ENCODE data around the gene SLIT3. TPM values are rescaled to one million over a fixed set of nuclear protein-coding genes. Genes with fewer than 3 reads are reported as not detected.

The SLIT3 gene
- total RNA-seq, 2 experiments from 2014 or later, result 0.30 to 0.43 TPM

GRCh38 chr5:169051351-169051750, 249.6 kb downstream of the SLIT3 start:
- no peak for DNase-seq
- intact Hi-C loops (cut with micrococcal nuclease), result no loop called here
- Mint-ChIP-seq H3K27me3 (ENCODE audit: low read depth) (peaks cover 11% of the 10 kb centered on the region), H3K27ac (no peak overlapping the region), H3K4me3 (no peak overlapping the region), H3K4me1 (ENCODE audit: low read depth) (no peaks in the 10 kb centered on the region), H3K9me3 (no peaks in the 10 kb centered on the region), H3K36me3 (ENCODE audit: low read depth) (no peaks in the 10 kb centered on the region)
- CTCF ChIA-PET, result no interaction called here

GRCh38 chr5:169050636-169051035, 250.3 kb downstream of the SLIT3 start:
- no peaks in the 10 kb centered on the region for H3K36me3 Mint-ChIP-seq (ENCODE audit: low read depth)
- H3K4me1 Mint-ChIP-seq (ENCODE audit: low read depth), result no peaks in the 10 kb centered on the region
- CTCF ChIA-PET, result interaction anchor here (0.7 kb wide), 1 partner anchor 674 kb away, joined by 3 read pairs; no protein-coding TSS in a partner anchor
- H3K27me3 Mint-ChIP-seq (ENCODE audit: low read depth), result peaks cover 11% of the 10 kb centered on the region
- no peak for DNase-seq
- no peaks in the 10 kb centered on the region for H3K9me3 Mint-ChIP-seq
- intact Hi-C loops (cut with micrococcal nuclease), result no loop called here
- no peak overlapping the region for H3K4me3 Mint-ChIP-seq
- no peak overlapping the region for H3K27ac Mint-ChIP-seq

- CTCF ChIA-PET, result interaction anchor here (0.7 kb wide), 1 partner anchor 675 kb away, joined by 3 read pairs; no protein-coding TSS in a partner anchor
- no peaks in the 10 kb centered on the region for H3K9me3 Mint-ChIP-seq
- no peak for DNase-seq
- H3K36me3 Mint-ChIP-seq (ENCODE audit: low read depth), result no peaks in the 10 kb centered on the region
- H3K27ac Mint-ChIP-seq, result no peak overlapping the region
- H3K4me3 Mint-ChIP-seq, result no peak overlapping the region
- peaks cover 11% of the 10 kb centered on the region for H3K27me3 Mint-ChIP-seq (ENCODE audit: low read depth)
- intact Hi-C loops (cut with micrococcal nuclease), result no loop called here
- H3K4me1 Mint-ChIP-seq (ENCODE audit: low read depth), result no peaks in the 10 kb centered on the region
Measured at GRCh38 chr5:169050146-169050571, 250.8 kb downstream of the SLIT3 start.

- peaks cover 11% of the 10 kb centered on the region for H3K27me3 Mint-ChIP-seq (ENCODE audit: low read depth)
- CTCF ChIA-PET, result interaction anchor here (0.7 kb wide), 1 partner anchor 675 kb away, joined by 3 read pairs; no protein-coding TSS in a partner anchor
- H3K4me1 Mint-ChIP-seq (ENCODE audit: low read depth), result no peaks in the 10 kb centered on the region
- H3K9me3 Mint-ChIP-seq, result no peaks in the 10 kb centered on the region
- no peaks in the 10 kb centered on the region for H3K36me3 Mint-ChIP-seq (ENCODE audit: low read depth)
- no peak overlapping the region for H3K27ac Mint-ChIP-seq
- no peak overlapping the region for H3K4me3 Mint-ChIP-seq
- DNase-seq, result no peak
- intact Hi-C loops (cut with micrococcal nuclease), result no loop called here
Measured at GRCh38 chr5:169049712-169050111, 251.2 kb downstream of the SLIT3 start.

GRCh38 chr5:169048181-169049125, 252.5 kb downstream of the SLIT3 start:
- Mint-ChIP-seq H3K4me3 (no peak overlapping the region), H3K4me1 (ENCODE audit: low read depth) (no peaks in the 10 kb centered on the region), H3K27ac (no peak overlapping the region), H3K27me3 (ENCODE audit: low read depth) (peaks cover 11% of the 10 kb centered on the region), H3K9me3 (no peaks in the 10 kb centered on the region), H3K36me3 (ENCODE audit: low read depth) (no peaks in the 10 kb centered on the region)
- no peak for DNase-seq
- CTCF ChIA-PET, result interaction anchor here (0.7 kb wide), 1 partner anchor 291 kb away, joined by 3 read pairs; no protein-coding TSS in a partner anchor
- intact Hi-C loops (cut with micrococcal nuclease), result no loop called here

- DNase-seq, result no peak
- Mint-ChIP-seq H3K9me3 (no peaks in the 10 kb centered on the region), H3K27me3 (ENCODE audit: low read depth) (peaks cover 6% of the 10 kb centered on the region), H3K4me3 (no peak overlapping the region), H3K4me1 (ENCODE audit: low read depth) (no peaks in the 10 kb centered on the region), H3K27ac (no peak overlapping the region), H3K36me3 (ENCODE audit: low read depth) (no peaks in the 10 kb centered on the region)
- intact Hi-C loops (cut with micrococcal nuclease), result no loop called here
- CTCF ChIA-PET, result no interaction called here
Measured at GRCh38 chr5:169044962-169045361, 256.0 kb downstream of the SLIT3 start.

GRCh38 chr5:169041180-169041579, 259.8 kb downstream of the SLIT3 start:
- H3K27ac Mint-ChIP-seq, result no peak overlapping the region
- CTCF ChIA-PET, result no interaction called here
- no peaks in the 10 kb centered on the region for H3K4me1 Mint-ChIP-seq (ENCODE audit: low read depth)
- H3K36me3 Mint-ChIP-seq (ENCODE audit: low read depth), result no peaks in the 10 kb centered on the region
- no peak overlapping the region for H3K4me3 Mint-ChIP-seq
- DNase-seq, result no peak
- intact Hi-C loops (cut with micrococcal nuclease), result no loop called here
- H3K9me3 Mint-ChIP-seq, result no peaks in the 10 kb centered on the region
- H3K27me3 Mint-ChIP-seq (ENCODE audit: low read depth), result peaks cover 12% of the 10 kb centered on the region

GRCh38 chr5:169039592-169039991, 261.3 kb downstream of the SLIT3 start:
- Mint-ChIP-seq H3K9me3 (no peaks in the 10 kb centered on the region), H3K4me1 (ENCODE audit: low read depth) (no peaks in the 10 kb centered on the region), H3K36me3 (ENCODE audit: low read depth) (no peaks in the 10 kb centered on the region), H3K27ac (no peak overlapping the region), H3K4me3 (no peak overlapping the region), H3K27me3 (ENCODE audit: low read depth) (peaks cover 12% of the 10 kb centered on the region)
- no peak for DNase-seq
- intact Hi-C loops (cut with micrococcal nuclease), result no loop called here
- CTCF ChIA-PET, result no interaction called here

- H3K4me1 Mint-ChIP-seq (ENCODE audit: low read depth), result no peaks in the 10 kb centered on the region
- no peaks in the 10 kb centered on the region for H3K36me3 Mint-ChIP-seq (ENCODE audit: low read depth)
- peaks cover 12% of the 10 kb centered on the region for H3K27me3 Mint-ChIP-seq (ENCODE audit: low read depth)
- no peak for DNase-seq
- intact Hi-C loops (cut with micrococcal nuclease), result no loop called here
- CTCF ChIA-PET, result no interaction called here
- H3K4me3 Mint-ChIP-seq, result no peak overlapping the region
- H3K27ac Mint-ChIP-seq, result no peak overlapping the region
- peaks cover 3% of the 10 kb centered on the region for H3K9me3 Mint-ChIP-seq
Measured at GRCh38 chr5:169037466-169037865, 263.5 kb downstream of the SLIT3 start.

- H3K27ac Mint-ChIP-seq, result no peak overlapping the region
- DNase-seq, result no peak
- H3K36me3 Mint-ChIP-seq (ENCODE audit: low read depth), result no peaks in the 10 kb centered on the region
- H3K9me3 Mint-ChIP-seq, result peaks cover 3% of the 10 kb centered on the region
- H3K4me1 Mint-ChIP-seq (ENCODE audit: low read depth), result no peaks in the 10 kb centered on the region
- H3K4me3 Mint-ChIP-seq, result no peak overlapping the region
- CTCF ChIA-PET, result no interaction called here
- peaks cover 12% of the 10 kb centered on the region for H3K27me3 Mint-ChIP-seq (ENCODE audit: low read depth)
- intact Hi-C loops (cut with micrococcal nuclease), result no loop called here
Measured at GRCh38 chr5:169036079-169036805, 264.7 kb downstream of the SLIT3 start.

- no peaks in the 10 kb centered on the region for H3K4me1 Mint-ChIP-seq (ENCODE audit: low read depth)
- H3K27ac Mint-ChIP-seq, result no peak overlapping the region
- intact Hi-C loops (cut with micrococcal nuclease), result no loop called here
- H3K27me3 Mint-ChIP-seq (ENCODE audit: low read depth), result peaks cover 9% of the 10 kb centered on the region
- peaks cover 3% of the 10 kb centered on the region for H3K9me3 Mint-ChIP-seq
- H3K4me3 Mint-ChIP-seq, result no peak overlapping the region
- CTCF ChIA-PET, result no interaction called here
- H3K36me3 Mint-ChIP-seq (ENCODE audit: low read depth), result no peaks in the 10 kb centered on the region
- no peak for DNase-seq
Measured at GRCh38 chr5:169029661-169030274, 271.2 kb downstream of the SLIT3 start.

GRCh38 chr5:169029037-169029436, 271.9 kb downstream of the SLIT3 start:
- Mint-ChIP-seq H3K27ac (no peak overlapping the region), H3K4me1 (ENCODE audit: low read depth) (no peaks in the 10 kb centered on the region), H3K9me3 (peaks cover 3% of the 10 kb centered on the region), H3K4me3 (no peak overlapping the region), H3K36me3 (ENCODE audit: low read depth) (no peaks in the 10 kb centered on the region), H3K27me3 (ENCODE audit: low read depth) (peaks cover 9% of the 10 kb centered on the region)
- CTCF ChIA-PET, result no interaction called here
- intact Hi-C loops (cut with micrococcal nuclease), result no loop called here
- no peak for DNase-seq

Data from activated naive CD4-positive, alpha-beta T cell treated with anti-CD3 and anti-CD28 coated beads for 36 hours (primary cell).